GM18907 (cell line): ENCODE data around the gene ARHGEF6.

ENCODE experiments used
- ATAC-seq: cut with Tn5 transposase; IDR thresholded peaks from one replicate; pipeline ENCODE4 v1.9.1; 2021; ENCODE audit warnings: mild to moderate bottlenecking, moderate library complexity; ENCODE audit not compliant: unreplicated experiment

ARHGEF6 gene

GRCh38 chrX:136652822-136653723, 127.7 kb downstream of the ARHGEF6 start:
- ATAC-seq = no peak

- no peak for ATAC-seq
Measured at GRCh38 chrX:136650811-136651210, 129.9 kb downstream of the ARHGEF6 start.

- ATAC-seq = no peak
Measured at GRCh38 chrX:136647677-136648360, 132.9 kb downstream of the ARHGEF6 start, which contains the start of gene CD40LG. TSS of gene CD40LG (plus strand) at chrX:136648158. CDS start at chrX:136648249, 91 bp downstream.

- no peak for ATAC-seq
Measured at GRCh38 chrX:136646602-136647239, 134.0 kb downstream of the ARHGEF6 start.

GRCh38 chrX:136643243-136643642, 137.5 kb downstream of the ARHGEF6 start:
- no peak for ATAC-seq

- ATAC-seq = no peak
Measured at GRCh38 chrX:136639506-136640176, 141.1 kb downstream of the ARHGEF6 start.

GRCh38 chrX:136636121-136636520, 144.6 kb downstream of the ARHGEF6 start:
- no peak for ATAC-seq

GRCh38 chrX:136635235-136635634, 145.5 kb downstream of the ARHGEF6 start:
- peak; percentile 67 for ATAC-seq

- no peak for ATAC-seq
Measured at GRCh38 chrX:136630881-136631280, 149.9 kb downstream of the ARHGEF6 start.

- no peak for ATAC-seq
Measured at GRCh38 chrX:136629084-136629750, 151.5 kb downstream of the ARHGEF6 start.

- ATAC-seq = no peak
Measured at GRCh38 chrX:136627409-136627808, 153.3 kb downstream of the ARHGEF6 start.

- no peak for ATAC-seq
Measured at GRCh38 chrX:136626891-136627290, 153.8 kb downstream of the ARHGEF6 start.

- ATAC-seq = peak; percentile 71
Measured at GRCh38 chrX:136626237-136626636, 154.5 kb downstream of the ARHGEF6 start.

GRCh38 chrX:136625246-136625645, 155.5 kb downstream of the ARHGEF6 start:
- no peak for ATAC-seq

GRCh38 chrX:136623396-136623795, 157.3 kb downstream of the ARHGEF6 start:
- peak; percentile 39 for ATAC-seq

GRCh38 chrX:136622568-136622967, 158.2 kb downstream of the ARHGEF6 start:
- ATAC-seq = no peak

GRCh38 chrX:136620780-136621179, 160.0 kb downstream of the ARHGEF6 start:
- no peak for ATAC-seq

GRCh38 chrX:136619899-136620505, 160.7 kb downstream of the ARHGEF6 start:
- no peak for ATAC-seq

- ATAC-seq = peak; percentile 94
Measured at GRCh38 chrX:136616987-136617685, 163.6 kb downstream of the ARHGEF6 start.
